ENCODE results near the gene ITPR3.

The ITPR3 gene

DNA sequence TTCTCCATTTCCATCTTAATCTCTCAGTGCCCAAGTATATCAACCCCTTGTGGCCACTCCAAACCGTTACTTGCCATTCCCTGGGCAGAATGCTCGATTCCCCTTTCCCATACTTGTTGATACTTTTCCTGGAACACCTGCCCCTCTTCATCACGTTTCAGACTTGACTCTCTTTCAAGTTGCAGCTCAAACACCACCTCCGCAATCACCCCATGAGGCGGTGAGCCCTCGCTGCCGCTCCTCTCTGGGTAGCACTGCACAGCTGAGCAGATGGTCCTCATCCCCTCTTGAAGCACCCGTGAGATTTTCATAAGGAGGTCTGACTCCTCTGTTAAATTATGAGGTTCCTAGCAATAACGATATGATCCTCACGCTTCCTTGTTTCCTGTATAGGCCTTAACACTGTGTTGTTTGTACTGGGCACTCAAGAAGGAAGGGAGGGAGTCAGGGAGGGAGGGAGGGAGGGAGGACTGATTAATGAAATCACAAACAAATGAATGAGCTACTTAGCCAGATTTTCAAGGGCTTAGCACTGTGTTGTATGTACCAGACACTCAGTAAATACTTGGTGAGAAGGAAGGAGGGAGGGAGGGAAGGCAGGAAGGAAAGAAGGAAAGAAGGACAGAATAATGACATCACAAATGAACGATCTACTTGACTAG, 98.3 kb downstream of the ITPR3 start:
- no peak for DNase-seq (ENCODE audit: low spot score)

DNA sequence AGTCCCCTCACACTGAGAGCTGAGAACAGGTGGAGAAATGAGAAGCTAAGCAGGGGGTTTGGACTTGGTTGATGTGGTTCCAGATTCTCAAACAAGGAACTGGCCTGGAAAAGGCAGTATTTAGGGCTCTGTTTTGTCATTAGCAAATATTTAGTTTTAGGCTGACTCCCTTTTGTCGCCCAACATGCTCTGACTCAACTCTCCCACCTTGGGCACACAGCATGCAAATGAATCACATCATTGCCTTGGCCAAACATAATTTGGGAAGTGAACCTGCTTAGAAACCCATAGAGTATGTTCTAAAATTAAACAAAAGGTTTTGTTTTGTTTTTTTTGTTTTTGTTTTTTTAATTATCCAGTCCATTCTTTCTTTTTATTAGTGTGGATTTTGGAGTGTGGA, 99.9 kb downstream of the ITPR3 start:
- no peak for DNase-seq (ENCODE audit: low spot score)

DNA sequence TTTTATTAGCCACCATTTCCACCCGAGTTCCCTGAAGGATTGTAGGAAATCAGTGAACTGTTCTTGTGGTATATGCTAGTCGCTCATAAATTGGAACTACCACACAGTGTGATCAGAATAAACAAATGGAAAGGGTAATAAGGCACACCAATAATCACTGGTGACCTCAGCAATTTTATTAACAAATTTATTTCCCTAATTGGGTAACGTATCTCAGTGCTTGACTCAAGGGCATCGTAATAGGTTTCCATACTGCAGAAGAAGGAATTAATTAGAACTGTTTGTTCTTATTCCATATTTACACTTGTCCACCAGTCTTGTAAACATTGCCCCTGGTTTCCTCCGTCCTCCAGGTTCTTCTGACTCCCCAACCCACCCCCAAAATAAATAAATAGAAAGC, 100.4 kb downstream of the ITPR3 start:
- no peak for DNase-seq (ENCODE audit: low spot score)

DNA sequence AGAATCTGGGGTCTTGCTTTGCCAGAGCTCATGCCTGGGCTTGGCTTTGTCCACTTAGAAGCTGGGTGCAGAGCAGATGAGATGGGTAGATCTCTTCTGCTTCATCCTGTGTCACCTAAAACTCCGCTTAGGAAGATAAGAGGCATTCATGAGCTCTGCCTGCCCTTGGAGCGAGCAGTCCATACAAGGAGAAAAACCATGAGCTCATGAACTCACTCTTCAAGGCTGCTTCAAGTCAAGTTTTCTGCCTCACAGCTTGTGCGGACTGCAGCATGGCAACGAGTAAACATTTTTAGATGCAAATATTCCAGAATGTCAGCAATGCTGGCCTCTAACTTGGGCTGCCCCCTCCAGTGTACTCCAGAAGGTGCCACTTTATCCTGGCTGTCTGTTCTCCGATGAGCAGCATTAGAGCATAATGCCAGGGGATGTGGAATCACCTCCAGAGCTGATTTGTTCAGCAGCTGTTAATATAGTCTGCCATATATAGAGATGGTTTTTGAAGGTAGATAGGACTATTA, 101.0 kb downstream of the ITPR3 start:
- DNase-seq (ENCODE audit: low spot score), result no peak

DNA sequence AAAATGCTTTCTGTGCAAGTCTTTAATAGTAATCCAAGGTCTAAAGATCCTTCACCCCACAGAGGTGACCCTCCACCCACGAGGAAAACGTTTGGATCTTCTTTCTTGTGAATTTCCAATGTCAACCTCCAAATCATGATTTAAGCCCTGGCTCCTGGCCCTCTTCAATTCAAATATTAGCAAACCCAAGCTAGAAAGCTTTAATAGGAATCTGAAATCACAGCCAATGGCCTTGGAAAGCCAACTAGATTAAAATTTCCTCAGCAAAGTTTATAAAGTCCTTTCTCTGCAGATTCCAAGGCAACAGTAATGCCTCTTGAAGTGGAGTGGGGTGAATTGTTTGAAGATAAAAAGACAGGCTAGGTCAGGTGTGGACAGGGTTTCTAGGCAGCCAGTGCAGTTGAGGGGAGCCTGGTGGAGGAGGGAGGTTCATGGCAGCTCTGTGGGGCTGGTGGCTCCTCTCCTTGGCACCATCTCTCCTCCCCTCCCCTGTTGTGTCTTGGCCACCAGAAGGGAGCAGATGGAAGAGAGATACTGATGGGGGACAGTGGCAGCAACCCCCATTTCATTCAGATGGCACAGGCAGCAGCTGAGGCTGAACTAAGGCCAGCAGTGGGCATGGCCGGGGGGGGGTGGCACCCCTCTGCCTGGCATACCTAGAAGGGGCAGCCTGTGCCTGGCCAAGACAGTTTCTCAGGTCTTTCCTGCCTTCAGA, 102.4 kb downstream of the ITPR3 start:
- DNase-seq (ENCODE audit: low spot score), result no peak

DNA sequence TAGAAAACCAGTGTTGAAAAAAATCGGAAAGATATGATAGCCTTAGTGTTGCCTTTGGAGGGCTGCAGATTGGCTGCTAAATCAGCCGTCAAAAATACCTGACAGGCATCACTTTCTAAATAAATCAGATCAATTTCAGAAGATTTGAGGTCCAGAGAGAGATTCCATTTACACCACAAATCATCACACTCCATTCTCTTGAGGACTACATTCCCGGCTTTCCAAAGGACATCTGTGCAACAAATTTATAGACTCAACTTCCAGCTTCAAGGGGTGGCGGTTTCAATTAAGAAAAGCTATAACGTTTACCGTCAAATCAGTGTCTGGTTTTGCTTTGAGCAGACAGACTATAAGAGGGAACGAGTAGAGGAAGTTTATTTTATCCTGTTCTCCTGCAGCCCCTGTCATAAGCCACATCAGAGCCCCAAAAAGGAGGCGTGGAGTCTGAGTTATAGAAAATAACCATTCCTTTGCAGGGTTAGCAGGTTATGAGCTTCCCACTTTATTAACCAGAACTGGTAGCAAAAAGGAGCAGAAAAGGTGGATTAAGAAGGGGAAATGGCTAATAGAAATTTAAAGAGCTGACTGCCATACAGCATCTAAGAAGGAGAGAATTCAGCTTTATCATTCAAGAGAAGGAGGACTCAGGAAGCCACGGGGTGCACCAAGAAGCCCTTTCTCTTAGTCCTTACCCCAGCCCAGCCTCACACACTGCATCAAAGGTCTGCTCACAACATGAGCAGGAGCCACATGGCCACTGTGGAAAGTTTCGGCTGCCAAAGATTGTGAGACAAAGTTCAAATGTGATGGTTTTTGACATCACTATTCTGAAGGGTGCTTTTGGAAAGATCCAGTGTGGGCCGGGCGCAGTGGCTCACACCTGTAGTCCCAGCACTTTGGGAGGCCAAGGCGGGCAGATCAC, 103.2 kb downstream of the ITPR3 start:
- DNase-seq (ENCODE audit: low spot score), result no peak

DNA sequence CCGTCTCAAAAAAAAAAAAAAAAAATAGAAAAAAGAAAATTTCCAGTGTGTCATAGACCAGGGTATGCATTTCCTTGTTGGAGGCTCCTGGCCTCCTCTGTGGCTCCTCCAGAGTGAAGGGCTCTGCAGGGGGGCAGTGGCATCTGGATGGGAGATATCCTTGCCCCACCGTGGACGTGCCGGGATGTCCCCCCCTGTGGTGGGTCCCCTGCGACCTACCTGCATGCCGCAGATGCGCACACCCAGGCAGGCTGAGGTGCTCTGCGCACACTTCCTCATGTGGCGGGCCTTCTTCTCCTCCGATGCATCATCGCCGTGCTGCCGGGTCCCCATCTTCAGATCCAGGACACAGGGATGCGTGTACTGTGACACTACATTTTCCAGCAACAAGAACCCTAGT, 104.1 kb downstream of the ITPR3 start:
- no peak for DNase-seq (ENCODE audit: low spot score)

DNA sequence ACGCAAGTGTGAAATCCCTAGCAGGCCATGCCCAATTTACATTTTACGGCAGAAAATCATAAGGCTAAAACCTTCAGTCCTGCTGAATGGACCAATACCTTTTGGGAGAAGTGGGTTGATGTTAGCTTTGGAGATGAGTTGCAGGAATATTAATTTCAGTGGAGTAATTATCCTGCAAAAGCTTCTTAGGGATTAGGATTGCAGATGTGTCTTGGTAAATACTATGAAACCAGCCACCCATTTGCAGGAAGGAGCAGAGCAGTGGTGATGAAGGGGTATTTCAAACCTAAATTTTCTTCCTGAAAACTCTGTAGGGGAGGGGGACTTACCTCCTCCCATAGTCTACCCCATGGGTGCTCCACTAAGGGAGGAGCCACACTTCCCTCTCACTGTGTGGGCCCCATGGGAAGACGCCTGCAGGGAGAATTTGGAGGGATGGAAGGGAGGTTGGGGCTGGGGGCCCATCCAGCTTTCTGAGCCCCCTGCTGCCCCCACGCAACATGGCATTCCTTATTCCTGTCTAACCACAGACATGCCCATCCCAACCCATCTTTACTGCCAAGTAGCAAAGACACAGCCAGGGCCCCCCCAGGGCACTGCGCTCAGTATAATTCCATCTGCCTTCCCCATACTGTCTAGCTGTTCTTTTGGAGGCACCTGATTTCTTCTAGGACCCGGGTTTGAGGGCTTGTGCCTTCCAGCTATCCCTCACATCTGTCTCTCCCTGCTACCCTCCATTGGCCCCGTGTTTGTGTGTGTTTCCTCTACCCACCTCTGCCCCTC, 105.0 kb downstream of the ITPR3 start:
- DNase-seq (ENCODE audit: low spot score), result no peak

DNA sequence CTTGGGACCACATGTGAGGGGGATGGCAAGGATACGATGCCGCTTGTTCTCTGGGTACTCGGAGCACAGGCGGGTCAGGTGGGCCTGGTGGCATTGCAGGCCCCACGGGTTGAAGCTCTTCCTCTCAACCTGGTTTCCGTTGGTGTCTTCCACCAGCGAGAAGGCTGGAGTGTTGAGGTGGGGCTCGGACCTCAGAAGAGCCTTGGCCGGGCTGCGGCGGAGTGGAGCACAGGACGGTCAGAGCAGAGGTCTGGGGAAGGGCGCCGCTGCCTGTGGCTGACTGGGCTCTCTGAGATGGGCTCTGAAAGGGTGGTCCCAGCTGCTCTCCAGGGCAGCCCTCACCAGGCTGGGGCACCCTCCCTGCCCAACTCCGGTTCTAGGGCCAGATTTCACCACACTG, 105.6 kb downstream of the ITPR3 start:
- no peak for DNase-seq (ENCODE audit: low spot score)

DNA sequence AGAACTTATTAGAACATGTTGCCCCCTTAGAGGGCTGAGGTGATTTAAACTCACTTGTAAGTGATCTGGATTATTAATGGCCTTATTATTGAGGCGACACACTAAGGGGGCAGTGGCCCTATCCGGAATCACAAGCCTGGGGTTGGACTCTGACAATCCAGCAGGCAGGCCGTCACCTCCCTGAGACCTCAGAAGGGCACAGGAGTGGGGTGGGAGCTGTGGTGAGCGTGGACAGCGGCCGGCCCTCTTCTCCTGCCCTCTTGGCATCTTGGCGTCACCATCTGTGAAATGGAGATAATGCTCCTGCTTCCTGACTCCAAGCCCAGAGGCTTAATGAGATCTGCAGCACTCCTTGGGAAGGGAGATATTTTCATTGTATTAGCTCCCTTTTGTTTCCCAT, 106.0 kb downstream of the ITPR3 start:
- DNase-seq (ENCODE audit: low spot score), result no peak

DNA sequence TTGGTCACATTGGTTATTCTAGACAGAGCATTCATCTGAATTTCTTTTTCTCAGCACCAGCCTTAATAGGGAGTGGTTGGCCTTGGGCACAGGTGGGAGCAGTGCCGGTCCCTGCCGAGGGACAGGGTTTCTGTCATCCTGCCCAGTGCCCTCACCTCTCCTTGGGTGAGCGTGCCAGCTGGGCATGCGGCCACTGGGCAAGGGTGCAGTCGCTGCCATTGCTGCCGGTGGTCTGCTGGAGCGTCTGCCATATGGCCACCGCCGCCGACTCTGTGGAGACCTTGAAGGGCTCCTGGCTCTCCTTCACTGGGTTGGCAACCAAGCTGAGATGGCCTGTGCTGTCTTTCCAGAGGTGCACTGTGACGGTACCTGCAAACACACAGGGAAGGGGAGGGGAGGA, 106.8 kb downstream of the ITPR3 start:
- no peak for DNase-seq (ENCODE audit: low spot score)

DNA sequence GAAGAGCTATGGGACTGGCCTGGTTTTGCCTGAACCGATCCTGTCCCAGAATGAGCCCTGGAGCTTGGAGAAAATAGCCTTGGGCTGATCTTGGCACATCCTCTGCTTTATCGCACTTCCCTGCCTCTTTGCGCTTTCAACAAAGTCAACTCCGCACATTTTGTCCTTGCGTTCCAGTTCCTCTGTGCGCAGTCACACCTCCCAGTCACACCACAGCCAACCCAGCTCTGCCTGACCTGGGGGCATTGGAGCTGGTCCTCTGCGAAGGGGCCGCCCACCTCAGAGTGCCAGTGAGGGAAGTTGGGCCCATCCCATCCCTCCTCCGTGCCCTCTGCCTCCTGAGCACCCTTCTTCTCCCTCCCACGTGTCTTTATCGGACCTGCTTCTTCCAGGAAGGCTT, 107.3 kb downstream of the ITPR3 start:
- DNase-seq (ENCODE audit: low spot score), result no peak

DNA sequence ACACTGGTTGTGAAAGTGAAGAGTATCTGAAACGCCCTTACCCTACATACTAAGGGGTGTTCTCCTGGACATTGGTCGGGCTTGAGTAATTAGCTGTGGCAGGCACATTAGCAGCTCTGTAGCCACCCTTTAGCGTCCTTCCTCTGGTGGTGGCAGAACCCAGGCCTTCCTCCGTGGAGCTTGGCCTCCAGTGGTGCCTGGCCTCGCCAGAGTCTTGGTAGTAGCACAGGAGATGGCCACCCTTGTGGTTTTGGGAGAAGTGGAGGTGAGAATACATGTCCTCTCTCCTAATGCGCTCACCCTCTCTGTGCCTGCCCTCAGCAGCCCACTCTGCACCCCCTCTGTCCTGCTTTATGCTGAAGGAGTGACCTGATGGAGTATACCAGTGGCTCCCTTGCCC, 107.9 kb downstream of the ITPR3 start:
- DNase-seq (ENCODE audit: low spot score), result no peak

DNA sequence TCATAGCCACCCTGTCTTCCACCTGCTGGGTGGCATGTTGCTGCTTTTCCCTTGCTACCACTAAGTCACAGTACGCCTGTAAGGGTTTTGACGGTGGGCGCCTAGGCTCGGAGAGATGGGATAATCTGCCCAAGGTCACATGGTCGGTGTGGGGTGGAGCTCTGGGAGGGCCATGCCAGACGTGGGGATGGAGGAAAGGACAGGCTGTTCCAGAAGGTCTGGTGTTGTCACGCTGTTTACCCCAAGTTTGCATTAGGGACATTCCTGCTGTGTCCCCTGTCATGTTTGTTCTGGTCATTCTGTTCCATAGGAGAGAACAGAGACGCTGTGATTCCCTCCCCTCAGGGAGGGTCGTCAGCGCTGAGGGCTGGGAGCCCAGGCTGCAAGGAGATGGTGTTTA, 109.5 kb downstream of the ITPR3 start:
- no peak for DNase-seq (ENCODE audit: low spot score)

DNA sequence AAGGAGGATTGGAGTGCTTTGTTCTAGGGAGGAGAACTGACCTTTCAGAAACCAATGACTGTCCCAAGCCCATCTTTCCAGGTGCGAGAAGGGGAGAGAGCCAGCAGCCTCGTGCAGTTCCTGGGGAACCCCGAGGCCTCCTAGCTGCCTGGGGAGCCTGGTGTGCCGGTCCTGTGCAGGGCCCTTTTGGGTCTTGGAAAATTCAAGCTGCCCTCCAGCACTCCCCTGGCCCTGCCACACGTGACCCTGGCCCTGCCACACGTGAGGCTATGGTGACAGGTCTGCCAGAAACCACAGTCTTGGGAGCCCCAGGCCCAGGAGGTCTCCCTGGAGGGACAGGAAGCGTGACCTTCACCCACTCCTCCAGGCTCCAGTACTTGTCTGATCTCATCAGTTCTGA, 109.9 kb downstream of the ITPR3 start:
- DNase-seq (ENCODE audit: low spot score), result no peak

DNA sequence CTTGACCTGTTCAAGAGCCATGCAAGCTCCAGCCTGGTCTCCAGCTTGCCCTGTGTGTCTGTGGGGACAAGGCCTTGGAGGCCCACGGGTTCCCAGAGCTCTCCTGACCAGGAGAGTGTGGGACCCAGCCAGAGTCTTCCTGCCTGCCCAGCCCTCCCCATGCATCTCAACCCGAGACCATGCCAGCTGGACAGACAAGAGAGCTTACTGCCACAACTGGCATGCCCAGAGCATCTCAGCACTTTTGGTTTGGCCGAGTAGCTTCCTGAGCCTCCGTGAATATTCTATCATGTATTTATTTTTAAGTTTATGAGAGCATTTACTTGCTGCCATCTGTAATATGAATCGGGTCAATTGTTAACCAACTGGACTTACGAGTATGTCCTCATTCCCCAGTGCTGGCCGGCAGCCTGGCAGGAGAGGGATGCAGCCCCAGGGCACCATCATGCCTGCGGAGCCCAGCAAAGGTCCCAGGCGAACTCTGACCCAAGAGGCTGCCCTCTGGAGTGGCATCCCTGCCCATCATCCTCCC, 110.7 kb downstream of the ITPR3 start:
- DNase-seq (ENCODE audit: low spot score), result no peak

DNA sequence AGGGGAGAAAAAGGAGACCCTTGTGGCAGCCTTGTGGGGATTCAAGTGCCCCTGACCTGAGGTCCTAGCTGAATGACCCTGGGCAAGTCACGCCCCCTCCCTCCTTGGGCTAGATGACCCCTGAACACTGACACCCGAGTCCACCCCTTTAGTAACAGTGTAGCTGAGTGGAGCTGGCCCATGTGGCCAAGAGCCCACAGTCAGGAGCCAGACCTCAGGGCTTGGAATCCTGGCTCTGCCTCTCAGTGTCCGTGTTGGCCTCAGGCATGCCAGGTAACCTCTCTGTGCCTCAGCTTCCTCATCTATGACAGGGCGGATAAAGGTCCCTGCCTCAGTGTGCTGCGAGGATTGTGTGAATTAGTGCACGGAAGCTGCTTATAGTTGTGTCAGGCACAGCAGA, 111.3 kb downstream of the ITPR3 start:
- DNase-seq (ENCODE audit: low spot score), result no peak

DNA sequence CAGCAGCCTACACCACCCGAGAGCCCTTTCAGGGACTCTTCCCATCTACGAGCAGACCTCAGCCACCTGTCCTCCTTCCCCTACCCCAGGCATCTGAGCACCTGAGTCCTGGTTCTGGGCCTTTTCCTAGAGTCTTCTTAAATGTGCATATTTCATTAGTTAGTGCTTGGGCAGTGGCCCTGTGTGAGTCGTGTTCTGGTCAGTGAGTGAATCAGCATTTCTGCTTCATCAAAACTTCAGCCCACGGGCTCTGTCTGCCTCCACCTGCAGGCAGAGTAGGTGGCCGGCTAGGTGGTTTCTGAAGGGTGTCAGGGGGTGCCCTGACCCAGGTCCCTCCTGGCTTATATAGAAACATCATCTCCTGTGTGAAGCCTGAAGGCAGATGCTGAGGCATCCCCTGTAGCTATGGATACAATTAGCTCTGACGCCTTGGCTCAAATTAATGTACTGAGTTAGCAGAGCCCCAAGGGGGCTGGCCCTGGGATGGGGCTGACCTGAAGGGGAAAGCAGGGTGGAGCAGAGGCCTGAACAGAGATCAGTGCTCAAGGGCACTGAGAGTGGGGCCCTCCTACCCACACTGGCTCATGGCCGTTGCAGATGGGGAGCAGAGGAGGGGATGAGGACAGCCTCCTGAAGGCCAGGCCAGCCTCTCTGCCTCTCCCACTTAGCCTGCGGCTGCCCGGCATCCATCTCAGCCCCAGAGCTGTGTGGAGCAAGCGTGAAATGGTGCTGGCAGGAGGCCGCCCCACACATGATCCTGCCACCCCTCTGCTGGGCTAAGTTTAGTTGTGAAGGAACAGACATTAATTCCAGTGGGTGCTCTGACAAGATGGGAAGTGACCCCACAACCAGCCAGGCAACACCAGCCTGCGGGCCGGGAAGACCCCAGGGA, 111.9 kb downstream of the ITPR3 start:
- peak; percentile 32 for DNase-seq (ENCODE audit: low spot score)

DNA sequence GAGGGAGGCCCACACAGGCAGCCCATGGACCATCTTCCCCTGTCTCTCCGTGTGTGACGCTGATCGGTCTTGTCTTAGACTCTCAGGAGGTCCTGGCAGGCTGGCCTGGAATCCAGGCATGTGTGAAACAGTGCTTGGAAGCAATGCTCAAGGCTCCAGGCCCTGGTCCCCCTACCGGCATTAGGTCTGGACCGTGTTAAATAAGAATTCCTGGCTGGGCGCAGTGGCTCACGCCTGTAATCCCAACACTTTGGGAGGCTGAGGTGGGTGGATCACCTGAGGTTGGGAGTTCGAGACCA, 112.5 kb downstream of the ITPR3 start:
- DNase-seq (ENCODE audit: low spot score), result no peak

DNA sequence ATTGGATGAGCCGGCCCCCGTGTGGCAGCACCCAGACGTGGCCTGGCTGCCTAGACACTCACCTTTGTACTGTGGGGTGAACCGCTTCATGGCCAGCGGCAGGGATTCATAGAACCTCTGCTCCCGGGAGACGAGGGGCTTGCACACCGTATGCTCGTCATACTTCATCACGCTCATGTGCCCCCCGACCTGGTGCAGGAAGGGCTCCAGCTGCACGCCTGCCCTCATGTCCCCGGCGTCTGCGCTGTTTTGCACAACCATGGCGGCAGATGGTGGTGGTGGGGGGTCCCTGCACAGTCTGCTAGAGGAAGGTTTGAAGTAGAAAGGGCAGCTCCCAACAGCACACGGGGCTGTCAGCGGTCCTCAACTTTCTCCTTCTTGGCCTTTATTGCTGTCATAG, 114.1 kb downstream of the ITPR3 start:
- DNase-seq (ENCODE audit: low spot score), result no peak

Measured in AG08396 (cell line).